ENCODE results near the gene LRRC74B. TPM values are rescaled to one million over a fixed set of nuclear protein-coding genes. Genes with fewer than 3 reads are reported as not detected.

The LRRC74B gene
- polyA plus RNA-seq, 4 donors: 0.16 to 0.27 TPM; not detected in 2

GRCh38 chr22:21074102-21074715 is 28.5 kb downstream of the LRRC74B start:
- 65 to 70% (median 67%) methylated on average over 7 of the region's 7 CpGs for WGBS, 3 donors
- Histone ChIP-seq H3K9me3 (ENCODE audit: control insufficient read depth in 2 of 2, insufficient read depth in 1 of 2, low read depth in 1 of 2, low read length in 1 of 2) (no peaks in the 10 kb centered on the region), H3K4me1 (ENCODE audit: control insufficient read depth in 3 of 3, insufficient read depth in 2 of 3, low read depth in 1 of 3, low read length in 2 of 3) (no peaks in the 10 kb centered on the region), H3K4me3 (ENCODE audit: low read depth in 1 of 3, low read length in 3 of 3) (no peak overlapping the region), H3K36me3 (ENCODE audit: control insufficient read depth in 3 of 3, insufficient read depth in 2 of 3, low read depth in 1 of 3, low read length in 3 of 3) (no peaks in the 10 kb centered on the region), H3K27me3 (ENCODE audit: control insufficient read depth in 3 of 3, insufficient read depth in 3 of 3, low read length in 3 of 3) (peaks cover 0 to 7% (median 3%) of the 10 kb centered on the region in 3 donors), H3K27ac (ENCODE audit: low read depth in 1 of 3, low read length in 2 of 3) (no peak overlapping the region)
- DNase-seq (no peak), FAIRE-seq (no peak)

DNA sequence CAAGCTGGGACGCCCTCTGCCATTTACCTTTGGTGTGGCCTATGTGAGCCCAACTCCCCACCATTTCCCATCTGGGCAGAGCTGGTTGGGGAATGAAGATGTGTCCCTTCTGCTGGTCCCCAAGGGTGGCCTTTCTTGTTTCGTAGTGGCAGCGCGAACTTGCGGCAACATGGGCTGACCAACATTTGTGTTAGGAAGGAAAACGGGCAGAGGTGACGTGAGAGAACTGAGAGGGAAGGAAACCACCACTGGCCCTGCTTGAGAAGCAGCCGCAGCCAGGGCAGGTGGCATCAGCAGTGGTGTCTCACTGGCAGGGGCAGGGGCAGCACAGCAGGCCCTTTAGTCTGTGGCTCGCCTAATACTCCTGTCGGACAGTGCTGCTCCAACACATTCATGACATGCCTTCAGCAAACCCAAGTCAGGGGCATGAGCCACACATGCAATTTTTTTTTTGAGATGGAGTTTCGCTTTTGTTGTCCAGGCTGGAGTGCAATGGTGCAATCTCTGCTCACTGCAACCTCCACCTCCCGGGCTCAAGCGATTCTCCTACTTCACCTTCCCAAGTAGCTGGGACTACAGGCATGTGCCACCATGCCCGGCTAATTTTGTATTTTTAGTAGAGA is 29.9 kb downstream of the LRRC74B start:
- no peak for FAIRE-seq
- Histone ChIP-seq H3K36me3 (ENCODE audit: control insufficient read depth in 3 of 3, insufficient read depth in 2 of 3, low read depth in 1 of 3, low read length in 3 of 3) (no peaks in the 10 kb centered on the region), H3K27me3 (ENCODE audit: control insufficient read depth in 3 of 3, insufficient read depth in 3 of 3, low read length in 3 of 3) (peaks cover 0 to 7% (median 3%) of the 10 kb centered on the region in 3 donors), H3K27ac (ENCODE audit: low read depth in 1 of 3, low read length in 2 of 3) (no peak overlapping the region), H3K9me3 (ENCODE audit: control insufficient read depth in 2 of 2, insufficient read depth in 1 of 2, low read depth in 1 of 2, low read length in 1 of 2) (no peaks in the 10 kb centered on the region), H3K4me1 (ENCODE audit: control insufficient read depth in 3 of 3, insufficient read depth in 2 of 3, low read depth in 1 of 3, low read length in 2 of 3) (no peaks in the 10 kb centered on the region), H3K4me3 (ENCODE audit: low read depth in 1 of 3, low read length in 3 of 3) (no peak overlapping the region)
- DNase-seq: no peak
- 90 to 92% (median 90%) methylated on average over 14 of the region's 14 CpGs for WGBS, 3 donors

DNA sequence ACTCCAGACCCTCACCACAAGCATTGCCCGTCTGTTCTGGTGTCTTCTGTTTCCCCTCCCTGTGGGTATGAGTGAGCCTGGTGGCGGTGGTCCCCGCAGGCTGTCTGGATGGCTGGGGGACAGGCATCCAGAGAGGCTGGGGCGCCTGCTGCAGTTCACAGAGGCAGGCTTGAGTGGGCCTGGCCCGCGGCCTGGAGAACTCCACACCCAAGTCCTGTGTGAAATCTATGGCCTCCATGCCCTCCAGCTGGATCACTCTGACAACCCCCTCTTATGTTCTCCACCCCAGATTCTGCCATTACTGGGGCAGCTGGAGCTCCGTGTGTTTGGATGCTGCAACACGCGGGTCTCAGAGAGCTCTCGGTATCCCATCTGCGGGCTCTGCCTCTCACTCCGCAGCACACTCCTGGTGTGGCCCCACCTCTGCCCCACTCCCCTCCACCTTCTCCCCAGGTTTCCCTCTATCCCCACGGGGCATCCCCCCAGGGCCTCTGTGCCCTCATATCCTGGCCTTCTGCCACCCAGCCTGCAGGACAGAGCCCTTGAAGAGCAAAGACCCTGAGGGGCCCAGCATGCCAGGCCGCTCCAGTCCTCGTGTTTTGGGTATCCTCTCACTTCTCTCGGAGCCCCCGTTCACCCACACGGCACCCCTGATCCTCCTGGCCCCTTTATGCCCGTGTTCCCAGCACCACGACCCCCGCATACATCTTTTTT is 31.3 kb downstream of the LRRC74B start:
- no peak for FAIRE-seq
- Histone ChIP-seq H3K27me3 (ENCODE audit: control insufficient read depth in 3 of 3, insufficient read depth in 3 of 3, low read length in 3 of 3) (no peaks in the 10 kb centered on the region), H3K36me3 (ENCODE audit: control insufficient read depth in 3 of 3, insufficient read depth in 2 of 3, low read depth in 1 of 3, low read length in 3 of 3) (no peaks in the 10 kb centered on the region), H3K4me1 (ENCODE audit: control insufficient read depth in 3 of 3, insufficient read depth in 2 of 3, low read depth in 1 of 3, low read length in 2 of 3) (no peaks in the 10 kb centered on the region), H3K27ac (ENCODE audit: low read depth in 1 of 3, low read length in 2 of 3) (no peak overlapping the region), H3K4me3 (ENCODE audit: low read depth in 1 of 3, low read length in 3 of 3) (no peak overlapping the region), H3K9me3 (ENCODE audit: control insufficient read depth in 2 of 2, insufficient read depth in 1 of 2, low read depth in 1 of 2, low read length in 1 of 2) (no peaks in the 10 kb centered on the region)
- DNase-seq: no peak
- WGBS, 3 donors: 82 to 86% (median 84%) methylated on average over 18 to 21 of the region's 21 CpGs

GRCh38 chr22:21077884-21078508 is 32.2 kb downstream of the LRRC74B start:
- H3K4me3 ChIP-seq (ENCODE audit: low read depth in 1 of 3, low read length in 3 of 3): no peak overlapping the region
- no peaks in the 10 kb centered on the region for H3K9me3 ChIP-seq (ENCODE audit: control insufficient read depth in 2 of 2, insufficient read depth in 1 of 2, low read depth in 1 of 2, low read length in 1 of 2)
- H3K36me3 ChIP-seq (ENCODE audit: control insufficient read depth in 3 of 3, insufficient read depth in 2 of 3, low read depth in 1 of 3, low read length in 3 of 3): no peaks in the 10 kb centered on the region
- 67 to 77% (median 74%) methylated on average over 16 of the region's 16 CpGs for WGBS, 3 donors
- FAIRE-seq (no peak), DNase-seq (no peak)
- H3K27ac ChIP-seq (ENCODE audit: low read depth in 1 of 3, low read length in 2 of 3): no peak overlapping the region
- H3K27me3 ChIP-seq (ENCODE audit: control insufficient read depth in 3 of 3, insufficient read depth in 3 of 3, low read length in 3 of 3): no peaks in the 10 kb centered on the region
- H3K4me1 ChIP-seq (ENCODE audit: control insufficient read depth in 3 of 3, insufficient read depth in 2 of 3, low read depth in 1 of 3, low read length in 2 of 3): no peaks in the 10 kb centered on the region

DNA sequence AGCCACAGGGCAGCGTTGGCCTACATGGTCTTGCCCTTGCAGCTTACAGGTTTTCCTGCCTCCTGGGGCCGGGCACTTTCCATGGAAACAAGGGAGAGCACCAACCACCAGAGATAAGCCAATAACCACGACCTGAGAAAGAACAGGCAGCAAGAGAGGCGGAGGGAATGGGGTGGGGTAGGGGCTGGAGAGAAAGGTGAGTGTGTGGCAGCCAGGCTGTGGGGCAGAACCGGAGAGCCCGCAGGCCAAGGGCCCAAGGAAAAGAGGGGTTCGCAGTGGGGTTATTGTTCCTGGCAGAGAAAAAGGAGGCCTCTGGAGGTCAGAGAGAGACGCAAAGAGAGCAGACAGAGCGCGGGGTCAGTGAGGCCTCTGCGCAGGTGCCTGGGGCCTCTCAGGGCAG is 33.2 kb downstream of the LRRC74B start:
- FAIRE-seq: no peak
- no peak overlapping the region for H3K4me3 ChIP-seq (ENCODE audit: low read depth in 1 of 3, low read length in 3 of 3)
- H3K9me3 ChIP-seq (ENCODE audit: control insufficient read depth in 2 of 2, insufficient read depth in 1 of 2, low read depth in 1 of 2, low read length in 1 of 2): no peaks in the 10 kb centered on the region
- no peak overlapping the region for H3K27ac ChIP-seq (ENCODE audit: low read depth in 1 of 3, low read length in 2 of 3)
- 76 to 81% (median 80%) methylated on average over 10 to 11 of the region's 11 CpGs for WGBS, 3 donors
- H3K27me3 ChIP-seq (ENCODE audit: control insufficient read depth in 3 of 3, insufficient read depth in 3 of 3, low read length in 3 of 3): no peaks in the 10 kb centered on the region
- H3K36me3 ChIP-seq (ENCODE audit: control insufficient read depth in 3 of 3, insufficient read depth in 2 of 3, low read depth in 1 of 3, low read length in 3 of 3): no peaks in the 10 kb centered on the region
- no peak for DNase-seq
- no peaks in the 10 kb centered on the region for H3K4me1 ChIP-seq (ENCODE audit: control insufficient read depth in 3 of 3, insufficient read depth in 2 of 3, low read depth in 1 of 3, low read length in 2 of 3)

DNA sequence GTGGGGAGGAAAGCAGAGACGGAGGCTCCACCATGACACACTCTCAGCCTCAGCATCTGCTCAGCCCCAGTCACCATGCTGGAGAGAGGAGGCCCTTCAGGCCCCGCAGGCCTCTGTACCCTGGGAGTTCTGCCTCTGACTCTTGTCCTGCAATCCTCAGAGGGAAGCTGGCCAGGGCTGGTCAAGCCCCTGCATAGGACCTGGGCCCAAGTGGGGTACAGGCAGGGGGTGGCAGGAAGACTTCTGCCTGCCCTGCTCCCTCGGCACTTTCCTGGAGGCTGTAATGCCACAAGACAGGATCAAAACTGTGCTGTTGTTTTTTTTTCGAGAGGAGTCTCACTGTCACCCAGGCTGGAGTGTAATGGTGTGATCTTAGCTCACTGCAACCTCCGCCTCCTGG is 33.7 kb downstream of the LRRC74B start:
- FAIRE-seq (no peak), DNase-seq (no peak)
- no peaks in the 10 kb centered on the region for H3K9me3 ChIP-seq (ENCODE audit: control insufficient read depth in 2 of 2, insufficient read depth in 1 of 2, low read depth in 1 of 2, low read length in 1 of 2)
- no peaks in the 10 kb centered on the region for H3K4me1 ChIP-seq (ENCODE audit: control insufficient read depth in 3 of 3, insufficient read depth in 2 of 3, low read depth in 1 of 3, low read length in 2 of 3)
- no peaks in the 10 kb centered on the region for H3K27me3 ChIP-seq (ENCODE audit: control insufficient read depth in 3 of 3, insufficient read depth in 3 of 3, low read length in 3 of 3)
- no peak overlapping the region for H3K27ac ChIP-seq (ENCODE audit: low read depth in 1 of 3, low read length in 2 of 3)
- H3K36me3 ChIP-seq (ENCODE audit: control insufficient read depth in 3 of 3, insufficient read depth in 2 of 3, low read depth in 1 of 3, low read length in 3 of 3): no peaks in the 10 kb centered on the region
- no peak overlapping the region for H3K4me3 ChIP-seq (ENCODE audit: low read depth in 1 of 3, low read length in 3 of 3)
- WGBS, 3 donors: 87 to 96% (median 90%) methylated on average over 5 of the region's 5 CpGs

DNA sequence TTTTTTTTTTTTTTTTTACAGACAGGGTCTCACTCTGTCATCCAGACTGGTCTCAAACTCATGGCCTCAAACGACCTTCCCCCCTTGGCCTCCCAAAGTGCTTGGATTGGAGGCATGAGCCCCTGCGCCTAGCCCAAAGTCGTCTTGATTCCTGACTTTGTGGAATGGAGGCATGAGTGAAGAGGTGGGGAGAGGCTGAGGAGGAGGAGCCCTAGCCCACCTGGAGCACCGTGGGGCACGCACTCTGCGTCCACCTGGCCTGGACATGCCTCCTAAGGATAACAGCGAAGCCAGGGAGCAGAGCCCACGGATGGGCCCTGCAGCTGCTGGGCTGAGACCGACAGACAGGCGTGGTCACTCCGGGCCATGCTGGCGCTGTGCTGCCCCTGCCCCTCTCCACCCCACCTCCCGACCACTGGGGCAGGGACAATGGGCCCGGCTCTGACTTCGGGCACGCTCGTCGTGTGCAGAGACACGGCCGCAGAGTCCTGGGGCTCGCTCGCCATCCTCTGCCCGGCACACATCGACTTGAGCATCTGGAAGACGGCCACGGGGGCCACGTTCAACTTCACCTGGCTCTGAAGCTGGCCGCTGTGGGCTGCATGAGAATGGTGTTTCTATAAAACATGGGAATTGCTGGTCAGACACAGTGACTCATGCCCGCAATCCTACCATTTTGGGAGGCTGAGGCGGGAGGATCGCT is 34.8 kb downstream of the LRRC74B start:
- H3K27ac ChIP-seq (ENCODE audit: low read depth in 1 of 3, low read length in 2 of 3): no peak overlapping the region
- H3K27me3 ChIP-seq (ENCODE audit: control insufficient read depth in 3 of 3, insufficient read depth in 3 of 3, low read length in 3 of 3): no peaks in the 10 kb centered on the region
- no peaks in the 10 kb centered on the region for H3K36me3 ChIP-seq (ENCODE audit: control insufficient read depth in 3 of 3, insufficient read depth in 2 of 3, low read depth in 1 of 3, low read length in 3 of 3)
- WGBS, 3 donors: 86 to 90% (median 86%) methylated on average over 27 to 31 of the region's 31 CpGs
- no peak for FAIRE-seq
- no peaks in the 10 kb centered on the region for H3K9me3 ChIP-seq (ENCODE audit: control insufficient read depth in 2 of 2, insufficient read depth in 1 of 2, low read depth in 1 of 2, low read length in 1 of 2)
- DNase-seq: no peak
- H3K4me3 ChIP-seq (ENCODE audit: low read depth in 1 of 3, low read length in 3 of 3): no peak overlapping the region
- H3K4me1 ChIP-seq (ENCODE audit: control insufficient read depth in 3 of 3, insufficient read depth in 2 of 3, low read depth in 1 of 3, low read length in 2 of 3): no peaks in the 10 kb centered on the region

DNA sequence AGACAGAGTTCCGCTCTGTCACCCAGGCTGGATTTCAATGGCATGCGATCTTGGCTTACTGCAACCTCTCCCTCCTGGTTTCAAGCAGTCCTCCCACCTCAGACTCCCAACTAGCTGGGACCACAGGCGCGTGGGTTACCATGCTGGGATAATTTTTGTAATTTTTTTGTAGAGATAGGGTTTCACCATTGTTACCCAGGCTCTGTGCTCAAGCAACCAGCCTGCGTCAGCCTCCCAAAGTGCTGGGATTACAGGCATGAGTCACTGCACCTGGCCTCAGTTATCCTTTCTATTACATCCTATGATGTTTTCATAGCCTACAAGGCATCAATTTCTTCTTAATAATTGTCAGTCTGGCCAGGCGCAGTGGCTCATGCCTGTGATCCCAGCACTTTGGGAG is 36.5 kb downstream of the LRRC74B start:
- Histone ChIP-seq H3K27me3 (ENCODE audit: control insufficient read depth in 3 of 3, insufficient read depth in 3 of 3, low read length in 3 of 3) (no peaks in the 10 kb centered on the region), H3K27ac (ENCODE audit: low read depth in 1 of 3, low read length in 2 of 3) (no peak overlapping the region), H3K9me3 (ENCODE audit: control insufficient read depth in 2 of 2, insufficient read depth in 1 of 2, low read depth in 1 of 2, low read length in 1 of 2) (no peaks in the 10 kb centered on the region), H3K4me1 (ENCODE audit: control insufficient read depth in 3 of 3, insufficient read depth in 2 of 3, low read depth in 1 of 3, low read length in 2 of 3) (no peaks in the 10 kb centered on the region), H3K4me3 (ENCODE audit: low read depth in 1 of 3, low read length in 3 of 3) (no peak overlapping the region), H3K36me3 (ENCODE audit: control insufficient read depth in 3 of 3, insufficient read depth in 2 of 3, low read depth in 1 of 3, low read length in 3 of 3) (no peaks in the 10 kb centered on the region)
- DNase-seq (no peak), FAIRE-seq (no peak)
- WGBS, 3 donors: 87 to 92% (median 88%) methylated on average over 6 of the region's 6 CpGs
